ENCODE results near the gene MICU2. TPM values are rescaled to one million over a fixed set of nuclear protein-coding genes. Genes with fewer than 3 reads are reported as not detected.

Gene MICU2
- total and polyA plus RNA-seq, 4 donors: 29.0 to 85.9 (median 39.3) TPM

- WGBS, 2 donors: 89 to 97% methylated on average over 3 of the region's 3 CpGs
- ATAC-seq (ENCODE audit: insufficient read depth, low FRiP score) (no peak), DNase-seq (no peak)
- Histone ChIP-seq H3K4me1 (ENCODE audit: control insufficient read depth in 5 of 5, insufficient read depth in 5 of 5, low read length in 5 of 5) (no peaks in the 10 kb centered on the region), H3K27me3 (ENCODE audit: control insufficient read depth in 3 of 3, insufficient read depth in 3 of 3, low read length in 2 of 3) (no peaks in the 10 kb centered on the region), H3K27ac (ENCODE audit: low read depth in 1 of 2, low read length in 1 of 2) (no peak overlapping the region), H3K4me3 (no peak overlapping the region), H3K9me3 (ENCODE audit: control insufficient read depth in 4 of 4, insufficient read depth in 3 of 4, low read length in 3 of 4) (no peaks in the 10 kb centered on the region), H3K36me3 (ENCODE audit: control insufficient read depth in 4 of 4, insufficient read depth in 4 of 4, low read length in 4 of 4) (peaks cover 0 to 10% (median 5%) of the 10 kb centered on the region in 4 donors), H3K9ac (ENCODE audit: insufficient read depth in 1 of 2, low read length in 2 of 2) (no peak overlapping the region)
- TF ChIP-seq CTCF (IDR thresholded peaks at IDR 0.05; ENCODE audit: control extremely low read depth, extremely low read depth): no peak
These were observed 102.3 kb downstream of the MICU2 start for GRCh38 chr13:21501686-21502085.

- Histone ChIP-seq H3K36me3 (ENCODE audit: control insufficient read depth in 4 of 4, insufficient read depth in 4 of 4, low read length in 4 of 4) (peaks cover 3 to 7% (median 5%) of the 10 kb centered on the region in 4 donors), H3K4me1 (ENCODE audit: control insufficient read depth in 5 of 5, insufficient read depth in 5 of 5, low read length in 5 of 5) (no peaks in the 10 kb centered on the region), H3K27ac (ENCODE audit: low read depth in 1 of 2, low read length in 1 of 2) (no peak overlapping the region), H3K4me3 (no peak overlapping the region), H3K9ac (ENCODE audit: insufficient read depth in 1 of 2, low read length in 2 of 2) (no peak overlapping the region), H3K9me3 (ENCODE audit: control insufficient read depth in 4 of 4, insufficient read depth in 3 of 4, low read length in 3 of 4) (peaks cover 0 to 5% (median 3%) of the 10 kb centered on the region in 4 donors), H3K27me3 (ENCODE audit: control insufficient read depth in 3 of 3, insufficient read depth in 3 of 3, low read length in 2 of 3) (peaks cover 0 to under 1% (median 0%) of the 10 kb centered on the region in 3 donors)
- 95 to 100% methylated on average over 4 of the region's 4 CpGs for WGBS, 2 donors
- no peak for TF ChIP-seq CTCF (IDR thresholded peaks at IDR 0.05; ENCODE audit: control extremely low read depth, extremely low read depth)
- DNase-seq (no peak), ATAC-seq (ENCODE audit: insufficient read depth, low FRiP score) (no peak)
These were observed 117.6 kb downstream of the MICU2 start for GRCh38 chr13:21486322-21486721.

- Histone ChIP-seq H3K4me3 (no peak overlapping the region), H3K27me3 (ENCODE audit: control insufficient read depth in 3 of 3, insufficient read depth in 3 of 3, low read length in 2 of 3) (peaks cover 0 to 2% (median 0%) of the 10 kb centered on the region in 3 donors), H3K27ac (ENCODE audit: low read depth in 1 of 2, low read length in 1 of 2) (no peak overlapping the region), H3K9ac (ENCODE audit: insufficient read depth in 1 of 2, low read length in 2 of 2) (no peak overlapping the region), H3K36me3 (ENCODE audit: control insufficient read depth in 4 of 4, insufficient read depth in 4 of 4, low read length in 4 of 4) (no peaks in the 10 kb centered on the region), H3K4me1 (ENCODE audit: control insufficient read depth in 5 of 5, insufficient read depth in 5 of 5, low read length in 5 of 5) (peaks cover 0 to 3% (median 0%) of the 10 kb centered on the region in 5 donors), H3K9me3 (ENCODE audit: control insufficient read depth in 4 of 4, insufficient read depth in 3 of 4, low read length in 3 of 4) (peaks cover 0 to 5% (median 3%) of the 10 kb centered on the region in 4 donors)
- no peak for ATAC-seq (ENCODE audit: insufficient read depth, low FRiP score)
- WGBS, 2 donors: 91 to 93% methylated on average over 24 of the region's 24 CpGs
- DNase-seq: no peak
- no peak for TF ChIP-seq CTCF (IDR thresholded peaks at IDR 0.05; ENCODE audit: control extremely low read depth, extremely low read depth)
These were observed 120.2 kb downstream of the MICU2 start for GRCh38 chr13:21483748-21484147.

GRCh38 chr13:21481359-21481758 lies 122.6 kb downstream of the MICU2 start:
- peaks cover 0 to 2% (median 0%) of the 10 kb centered on the region in 3 donors for H3K27me3 ChIP-seq (ENCODE audit: control insufficient read depth in 3 of 3, insufficient read depth in 3 of 3, low read length in 2 of 3)
- H3K36me3 ChIP-seq (ENCODE audit: control insufficient read depth in 4 of 4, insufficient read depth in 4 of 4, low read length in 4 of 4): no peaks in the 10 kb centered on the region
- no peak overlapping the region for H3K9ac ChIP-seq (ENCODE audit: insufficient read depth in 1 of 2, low read length in 2 of 2)
- WGBS, 2 donors: 71 to 80% methylated on average over 6 of the region's 6 CpGs
- no peak for ATAC-seq (ENCODE audit: insufficient read depth, low FRiP score)
- H3K27ac ChIP-seq (ENCODE audit: low read depth in 1 of 2, low read length in 1 of 2): no peak overlapping the region
- peaks cover 0 to 3% (median 0%) of the 10 kb centered on the region in 5 donors for H3K4me1 ChIP-seq (ENCODE audit: control insufficient read depth in 5 of 5, insufficient read depth in 5 of 5, low read length in 5 of 5)
- H3K4me3 ChIP-seq: no peak overlapping the region
- peaks cover 0 to 2% (median 0%) of the 10 kb centered on the region in 4 donors for H3K9me3 ChIP-seq (ENCODE audit: control insufficient read depth in 4 of 4, insufficient read depth in 3 of 4, low read length in 3 of 4)
- TF ChIP-seq CTCF (IDR thresholded peaks at IDR 0.05; ENCODE audit: control extremely low read depth, extremely low read depth): no peak
- DNase-seq: no peak
